Superior temporal gyrus (tissue), 1 donor: ENCODE data around the gene BANF2.
"Not testable (repeated sequence)": the region's sequence is repeated elsewhere in the genome, so short reads cannot be mapped to it uniquely, and the experiment has no call there.

ENCODE experiments used
- DNase-seq: peaks from one replicate; pipeline ENCODE4 v3.0.0-alpha.2; 2016; ENCODE audit errors: extremely low spot score

BANF2 gene

DNA sequence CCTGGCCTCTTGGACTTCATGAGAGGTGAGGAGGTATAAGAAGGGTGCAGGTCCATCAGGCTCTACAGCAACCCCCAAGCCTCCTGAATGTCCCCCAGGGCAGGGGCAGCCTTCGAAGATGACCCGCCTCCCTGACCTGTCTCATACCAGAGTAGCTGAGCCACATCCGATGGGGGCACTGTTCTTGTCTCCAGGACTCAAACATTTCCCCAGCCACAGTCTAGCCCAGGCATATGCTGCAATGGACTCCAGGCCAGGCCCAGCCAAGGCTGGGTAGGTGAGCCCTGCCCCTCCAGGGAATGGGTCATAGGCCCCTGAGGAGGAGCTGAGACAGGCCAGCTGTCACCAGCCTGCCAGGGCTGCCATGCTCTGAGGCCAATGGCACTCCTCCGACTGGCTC lies 65.3 kb downstream of the BANF2 start:
- no peak for DNase-seq

DNA sequence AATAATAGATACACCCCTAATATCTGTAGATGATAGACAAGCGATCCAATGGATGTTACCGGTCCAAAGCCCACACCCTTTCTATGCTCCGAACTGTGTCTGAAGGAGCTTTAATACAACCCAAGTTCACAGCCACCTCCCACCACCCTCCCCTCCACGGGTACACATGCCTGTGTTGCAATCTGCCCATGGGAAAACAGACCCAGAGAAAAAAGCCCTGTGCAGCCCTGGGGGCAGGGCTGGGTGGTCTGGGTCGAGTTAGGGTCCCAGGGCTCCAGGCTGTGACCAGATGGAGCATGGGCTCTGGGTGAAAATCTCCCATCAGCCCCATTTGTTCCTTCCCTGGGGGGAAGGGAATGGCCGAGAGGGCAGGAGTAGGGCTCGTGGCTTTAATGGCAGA lies 65.8 kb downstream of the BANF2 start:
- DNase-seq, result no peak

DNA sequence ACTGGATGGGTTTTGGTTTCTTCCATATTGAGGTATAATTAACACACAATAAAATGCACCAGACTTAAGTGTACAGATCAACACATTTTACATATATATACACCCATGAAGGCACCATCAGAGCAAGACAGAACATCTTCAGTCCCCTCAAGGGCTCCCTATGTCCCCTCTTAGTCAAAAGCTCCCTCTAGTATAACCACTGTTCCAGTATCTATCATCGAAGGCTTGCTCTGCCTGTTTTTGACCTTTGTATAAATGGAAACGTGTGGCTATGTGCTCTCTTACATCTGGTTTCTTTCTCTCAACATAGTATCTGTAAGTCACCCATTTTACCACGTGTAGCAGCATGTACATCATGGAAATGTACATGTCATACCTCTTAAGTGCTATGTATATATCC lies 66.5 kb downstream of the BANF2 start:
- DNase-seq, result no peak

DNA sequence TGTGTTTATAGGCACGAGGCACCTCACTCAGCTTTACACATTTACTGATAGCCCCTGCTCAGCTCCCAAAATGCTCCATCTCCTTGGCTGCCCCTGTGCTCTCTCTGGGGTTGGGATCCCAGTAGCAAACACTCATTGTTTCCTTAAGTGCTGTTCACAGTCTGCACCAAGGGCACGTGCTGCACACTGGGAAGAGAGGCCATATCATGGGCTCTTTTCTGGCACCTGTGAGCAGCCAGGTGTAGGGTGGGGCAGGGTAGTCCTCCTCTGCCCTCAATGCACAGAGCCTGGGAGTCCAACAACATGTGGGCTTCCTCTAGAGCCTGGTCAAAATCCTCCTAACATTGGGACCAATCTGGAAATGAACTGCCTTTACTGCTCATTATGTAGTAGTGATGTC lies 67.9 kb downstream of the BANF2 start:
- no peak for DNase-seq

DNA sequence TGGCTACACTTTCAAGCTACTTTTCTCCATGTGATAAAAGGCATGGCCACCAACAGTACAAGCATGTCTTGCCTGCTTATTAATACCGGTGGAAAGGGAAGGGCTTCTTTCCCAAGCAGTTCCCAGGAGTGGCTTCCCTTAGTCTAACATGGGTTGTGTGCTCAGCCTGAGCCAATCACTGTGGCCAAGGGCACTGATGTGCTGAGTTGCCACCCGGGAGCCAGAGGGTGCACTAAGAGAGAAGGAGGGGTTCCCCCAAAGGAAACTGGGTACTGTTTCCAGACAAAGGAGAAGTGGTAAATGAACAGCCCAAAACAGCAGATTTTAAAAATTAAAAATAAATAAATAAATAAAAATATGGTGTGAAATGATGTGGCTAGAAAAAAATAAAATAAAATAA lies 68.5 kb downstream of the BANF2 start:
- DNase-seq, result no peak

DNA sequence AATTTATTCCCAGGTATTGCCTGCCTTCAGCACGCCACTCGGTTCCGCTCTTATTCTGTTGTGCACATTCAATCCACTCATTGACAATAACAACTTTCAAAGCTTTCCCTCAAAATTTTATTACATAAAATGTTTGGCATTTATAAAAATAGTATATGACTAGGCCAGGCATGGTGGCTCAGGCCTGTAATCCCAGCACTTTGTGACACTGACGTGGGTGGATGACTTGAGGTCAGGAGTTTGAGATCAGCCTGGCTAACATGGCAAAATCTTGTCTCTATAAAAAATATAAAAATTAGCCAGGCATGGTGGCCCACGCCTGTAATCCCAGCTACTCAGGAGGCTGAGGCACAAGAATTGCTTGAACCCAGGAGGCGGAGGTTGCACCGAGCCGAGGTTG lies 70.0 kb downstream of the BANF2 start:
- DNase-seq, result not testable (repeated sequence)

DNA sequence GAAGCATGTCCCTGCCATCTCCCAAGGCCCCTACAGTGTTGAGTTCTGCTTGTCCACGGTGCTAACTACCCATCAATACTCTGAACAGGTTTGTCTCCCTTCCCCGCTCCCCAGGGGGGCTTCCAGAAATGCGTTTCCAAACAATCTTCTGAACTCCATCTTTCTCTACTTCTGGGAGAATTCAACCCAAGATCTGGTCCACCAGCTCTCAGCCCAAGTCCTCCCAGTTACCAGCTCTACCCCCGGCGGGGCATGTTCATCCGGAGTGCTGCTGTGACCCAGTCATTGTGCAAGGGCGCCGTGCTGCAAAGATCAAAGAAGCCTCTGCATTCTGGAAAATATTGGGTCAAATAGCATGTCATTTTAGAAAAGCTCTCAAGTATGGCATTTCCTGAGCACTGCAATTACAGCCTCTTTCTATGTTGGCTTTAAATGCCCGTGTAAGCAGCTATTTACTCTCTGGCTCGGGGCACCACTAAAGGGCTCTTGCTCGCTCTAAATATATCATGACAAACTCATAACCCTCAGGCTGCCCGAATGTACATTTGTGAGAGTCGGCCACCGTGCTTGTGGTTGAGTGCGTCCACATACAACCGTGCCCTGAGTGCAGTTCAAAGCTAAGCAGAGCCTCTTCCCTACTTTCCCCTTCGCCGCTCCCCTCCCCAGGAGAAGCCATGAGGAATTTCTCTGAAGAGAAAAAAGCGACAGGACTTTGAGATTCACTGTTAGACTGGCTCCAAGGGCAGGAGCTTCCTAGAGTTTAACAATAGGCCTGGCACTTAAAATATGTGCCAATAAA lies 71.6 kb downstream of the BANF2 start:
- no peak for DNase-seq

DNA sequence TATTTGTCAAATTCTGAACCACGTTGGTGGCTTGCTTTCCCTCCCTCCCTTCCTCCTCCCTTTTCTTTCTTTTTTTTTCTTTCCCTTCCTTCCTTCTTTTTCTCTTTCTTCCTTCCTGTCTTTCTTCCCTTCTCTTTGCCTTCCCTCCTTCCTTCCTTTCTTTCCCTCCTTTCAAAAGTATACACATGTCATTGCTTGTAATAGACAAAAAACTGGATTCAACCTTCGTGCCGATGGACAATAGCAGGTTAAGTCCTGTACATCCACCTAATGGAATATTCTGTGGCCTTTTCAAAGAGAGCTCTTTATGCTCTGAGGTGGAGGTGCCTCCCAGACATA lies 72.2 kb downstream of the BANF2 start:
- no peak for DNase-seq

DNA sequence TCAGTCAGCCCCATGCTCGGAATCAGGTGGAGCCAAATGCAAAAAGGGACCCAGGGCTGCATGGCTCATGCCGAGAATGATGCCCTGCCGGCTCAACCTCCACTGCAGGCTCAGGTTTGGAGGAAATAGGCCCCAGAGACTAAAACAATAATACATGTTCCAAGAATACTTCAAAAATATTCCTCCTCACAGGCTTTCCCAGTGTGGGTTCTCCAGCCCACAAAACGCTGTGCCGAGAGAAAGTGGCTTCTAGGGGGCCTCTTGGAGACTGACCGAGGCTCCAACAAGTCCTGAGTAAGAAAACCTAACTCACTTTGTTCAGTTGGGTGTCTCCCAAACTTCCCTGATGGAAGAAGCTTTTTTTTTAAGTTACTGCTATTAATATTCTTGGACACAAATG lies 73.9 kb downstream of the BANF2 start:
- DNase-seq, result no peak

DNA sequence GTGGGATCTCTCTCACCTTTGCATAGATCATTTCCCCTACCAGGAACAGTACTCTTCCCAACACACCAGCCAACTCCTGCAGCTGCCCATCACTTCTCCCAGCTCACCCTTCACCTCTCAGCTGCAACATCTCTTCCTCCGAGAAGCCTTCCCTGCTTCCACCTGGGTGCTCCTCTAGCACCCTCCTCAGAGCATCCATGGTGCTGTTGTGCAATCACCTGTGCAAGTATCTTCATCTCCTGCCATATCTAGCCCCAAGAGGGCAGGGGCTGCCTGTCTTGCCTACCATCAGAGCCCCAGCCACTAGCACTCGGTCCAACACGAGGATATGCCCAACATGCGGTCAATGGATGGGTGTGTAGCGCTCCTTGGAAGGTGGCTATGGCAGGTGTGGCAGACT lies 75.8 kb downstream of the BANF2 start:
- DNase-seq, result no peak

DNA sequence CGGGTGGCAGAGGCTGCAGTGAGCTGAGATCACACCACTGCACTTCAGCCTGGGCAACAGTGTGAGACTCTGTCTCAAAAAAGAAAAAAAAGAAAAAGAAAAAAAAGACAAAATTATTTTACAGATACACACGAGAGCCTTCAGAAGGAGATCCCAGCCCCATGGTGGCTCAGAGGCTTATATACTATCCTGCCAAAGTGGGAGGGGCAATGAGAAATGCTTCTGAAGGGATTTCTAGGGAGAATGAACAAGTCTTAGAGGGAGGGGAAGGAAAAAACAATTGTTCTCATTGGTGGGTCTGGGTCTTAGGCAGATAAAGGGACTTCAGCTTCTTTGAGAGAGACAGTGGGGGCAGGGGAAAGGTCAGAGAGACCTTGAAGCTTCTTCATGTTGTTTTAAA lies 76.8 kb downstream of the BANF2 start:
- no peak for DNase-seq

DNA sequence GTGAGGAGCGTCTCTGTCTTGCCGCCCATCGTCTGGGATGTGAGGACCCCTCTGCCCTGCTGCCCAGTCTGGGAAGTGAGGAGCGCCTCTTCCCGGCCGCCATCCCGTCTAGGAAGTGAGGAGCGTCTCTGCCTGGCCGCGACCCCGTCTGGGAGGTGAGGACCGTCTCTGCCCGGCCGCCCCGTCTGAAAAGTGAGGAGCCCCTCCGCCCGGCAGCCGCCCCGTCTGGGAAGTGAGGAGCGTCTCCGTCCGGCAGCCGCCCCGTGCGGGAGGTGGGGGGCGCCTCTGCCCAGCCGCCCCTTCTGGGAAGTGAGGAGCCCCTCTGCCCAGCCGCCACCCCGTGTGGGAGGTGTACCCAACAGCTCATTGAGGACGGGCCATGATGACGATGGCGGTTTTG lies 79.2 kb downstream of the BANF2 start:
- not testable (repeated sequence) for DNase-seq

DNA sequence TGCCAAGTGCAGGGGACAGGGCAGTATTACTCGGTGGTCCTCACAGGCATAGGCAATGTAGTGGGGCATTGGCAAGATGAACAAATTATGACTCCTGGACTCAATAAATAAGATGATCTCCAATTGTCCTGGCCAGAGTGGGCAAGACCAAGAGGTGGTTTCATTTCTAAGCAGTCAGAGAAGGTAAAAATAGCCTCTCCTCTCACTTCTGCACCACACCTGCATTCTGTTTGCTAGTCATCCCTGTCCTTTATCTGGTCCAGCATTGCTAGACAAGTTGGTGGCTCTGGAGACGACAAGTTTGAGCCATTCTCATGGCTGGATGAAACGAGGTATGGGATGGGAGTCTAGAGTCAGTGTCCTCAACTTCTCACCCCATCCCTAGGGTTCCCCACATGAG lies 83.0 kb downstream of the BANF2 start:
- no peak for DNase-seq

DNA sequence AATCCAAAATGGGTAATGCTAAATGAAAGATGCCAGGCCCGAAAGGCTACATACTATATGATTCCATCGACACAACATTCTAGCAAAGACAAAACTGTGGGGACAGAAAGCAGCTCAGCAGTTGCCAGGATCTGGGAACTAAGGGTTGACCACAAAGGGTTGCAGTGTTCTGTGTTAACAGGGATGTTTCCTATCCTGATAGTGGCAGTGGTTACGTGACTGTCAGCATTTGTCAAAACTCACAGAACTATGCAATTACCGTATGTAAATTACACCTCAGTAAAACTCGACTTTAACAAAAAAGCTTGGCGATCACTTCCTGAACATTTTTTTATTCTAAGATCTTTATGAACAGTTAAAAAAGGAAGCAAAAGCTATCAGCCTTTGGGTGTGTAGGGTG lies 83.9 kb downstream of the BANF2 start:
- DNase-seq, result no peak

DNA sequence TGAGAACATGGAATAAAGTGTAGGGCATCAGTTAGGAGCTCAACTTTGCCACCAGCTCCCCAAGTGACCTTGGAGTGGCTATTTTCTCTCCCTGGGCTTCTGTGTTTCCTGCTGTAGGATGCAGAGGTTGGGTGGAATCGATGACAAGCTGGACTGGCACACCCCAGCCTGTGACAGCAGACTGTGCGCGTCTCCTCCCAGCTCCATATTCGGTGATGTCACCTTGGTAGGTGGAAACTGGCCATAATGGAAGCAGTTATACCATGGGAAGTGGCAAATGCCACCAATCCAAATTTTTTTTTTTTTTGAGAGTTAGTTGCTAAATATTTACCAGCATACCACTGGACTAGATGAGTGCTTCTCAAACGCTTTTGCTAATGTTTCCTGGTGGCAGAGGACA lies 85.2 kb downstream of the BANF2 start:
- DNase-seq, result no peak
